Activated naive CD8-positive, alpha-beta T cell (primary cell): Measurements from ENCODE around the gene CD200.
"Not testable (repeated sequence)": the region's sequence is repeated elsewhere in the genome, so short reads cannot be mapped to it uniquely, and the experiment has no call there.

Source experiments
- H3K27ac Mint-ChIP-seq: one replicate; pipeline ENCODE4 v1.8.0; 2021; ENCODE audit warnings: mixed read lengths
- H3K27me3 Mint-ChIP-seq: one replicate; pipeline ENCODE4 v1.8.0; 2021; ENCODE audit warnings: mixed read lengths
- H3K36me3 Mint-ChIP-seq: one replicate; pipeline ENCODE4 v1.8.0; 2021; ENCODE audit warnings: mixed read lengths
- H3K4me1 Mint-ChIP-seq: one replicate; pipeline ENCODE4 v1.8.0; 2021; ENCODE audit warnings: low read depth, mixed read lengths
- H3K4me3 Mint-ChIP-seq: one replicate; pipeline ENCODE4 v1.8.0; 2021; ENCODE audit warnings: mild to moderate bottlenecking, mixed read lengths
- H3K9me3 Mint-ChIP-seq: one replicate; pipeline ENCODE4 v1.8.0; 2021; ENCODE audit warnings: low read depth, mixed read lengths

CD200 gene

GRCh38 chr3:112397556-112397955 is 64.6 kb downstream of the CD200 start:
- Mint-ChIP-seq H3K27me3 (no peaks in the 10 kb centered on the region), H3K4me3 (no peak overlapping the region), H3K36me3 (peaks cover 4% of the 10 kb centered on the region), H3K27ac (no peak overlapping the region), H3K4me1 (peaks cover 16% of the 10 kb centered on the region), H3K9me3 (no peaks in the 10 kb centered on the region)

GRCh38 chr3:112399064-112399463 is 66.1 kb downstream of the CD200 start:
- Mint-ChIP-seq H3K36me3 (peaks cover 3% of the 10 kb centered on the region), H3K4me3 (no peak overlapping the region), H3K27me3 (no peaks in the 10 kb centered on the region), H3K4me1 (peaks cover 10% of the 10 kb centered on the region), H3K27ac (no peak overlapping the region), H3K9me3 (no peaks in the 10 kb centered on the region)

GRCh38 chr3:112399554-112399953 is 66.6 kb downstream of the CD200 start:
- H3K4me1 Mint-ChIP-seq, H3K36me3 Mint-ChIP-seq, H3K9me3 Mint-ChIP-seq, H3K27me3 Mint-ChIP-seq, H3K4me3 Mint-ChIP-seq, H3K27ac Mint-ChIP-seq: not testable (repeated sequence)

GRCh38 chr3:112400317-112400716 is 67.4 kb downstream of the CD200 start:
- H3K9me3 Mint-ChIP-seq, H3K4me1 Mint-ChIP-seq, H3K27me3 Mint-ChIP-seq, H3K36me3 Mint-ChIP-seq, H3K4me3 Mint-ChIP-seq, H3K27ac Mint-ChIP-seq: not testable (repeated sequence)

GRCh38 chr3:112401617-112402016 is 68.7 kb downstream of the CD200 start:
- H3K9me3 Mint-ChIP-seq, result no peaks in the 10 kb centered on the region
- peaks cover 4% of the 10 kb centered on the region for H3K4me1 Mint-ChIP-seq
- peaks cover 3% of the 10 kb centered on the region for H3K36me3 Mint-ChIP-seq
- no peak overlapping the region for H3K27ac Mint-ChIP-seq
- H3K4me3 Mint-ChIP-seq, result no peak overlapping the region
- H3K27me3 Mint-ChIP-seq, result no peaks in the 10 kb centered on the region

- Mint-ChIP-seq H3K4me3 (no peak overlapping the region), H3K27me3 (no peaks in the 10 kb centered on the region), H3K36me3 (peaks cover 3% of the 10 kb centered on the region), H3K27ac (no peak overlapping the region), H3K4me1 (peaks cover 15% of the 10 kb centered on the region), H3K9me3 (no peaks in the 10 kb centered on the region)
Measured at GRCh38 chr3:112403103-112403502, 70.1 kb downstream of the CD200 start.

GRCh38 chr3:112404924-112405549 is 72.1 kb downstream of the CD200 start:
- H3K9me3 Mint-ChIP-seq, H3K4me3 Mint-ChIP-seq, H3K36me3 Mint-ChIP-seq, H3K27me3 Mint-ChIP-seq, H3K27ac Mint-ChIP-seq: not testable (repeated sequence)
- H3K4me1 Mint-ChIP-seq, result peaks cover 18% of the 10 kb centered on the region

GRCh38 chr3:112405845-112406244 is 72.9 kb downstream of the CD200 start:
- no peaks in the 10 kb centered on the region for H3K9me3 Mint-ChIP-seq
- no peak overlapping the region for H3K27ac Mint-ChIP-seq
- H3K27me3 Mint-ChIP-seq, result no peaks in the 10 kb centered on the region
- no peaks in the 10 kb centered on the region for H3K36me3 Mint-ChIP-seq
- H3K4me1 Mint-ChIP-seq, result peaks cover 18% of the 10 kb centered on the region
- no peak overlapping the region for H3K4me3 Mint-ChIP-seq

- H3K27ac Mint-ChIP-seq, result peak overlapping the region; percentile 10
- H3K27me3 Mint-ChIP-seq, result no peaks in the 10 kb centered on the region
- H3K4me3 Mint-ChIP-seq, result no peak overlapping the region
- no peaks in the 10 kb centered on the region for H3K36me3 Mint-ChIP-seq
- H3K9me3 Mint-ChIP-seq, result no peaks in the 10 kb centered on the region
- H3K4me1 Mint-ChIP-seq, result peaks cover 19% of the 10 kb centered on the region
Measured at GRCh38 chr3:112407214-112407887, 74.4 kb downstream of the CD200 start.

GRCh38 chr3:112407888-112408702 is 75.1 kb downstream of the CD200 start:
- no peak overlapping the region for H3K4me3 Mint-ChIP-seq

GRCh38 chr3:112409041-112409440 is 76.1 kb downstream of the CD200 start:
- no peaks in the 10 kb centered on the region for H3K27me3 Mint-ChIP-seq
- H3K4me1 Mint-ChIP-seq, result peaks cover 25% of the 10 kb centered on the region
- H3K27ac Mint-ChIP-seq, result no peak overlapping the region
- no peak overlapping the region for H3K4me3 Mint-ChIP-seq
- no peaks in the 10 kb centered on the region for H3K36me3 Mint-ChIP-seq
- no peaks in the 10 kb centered on the region for H3K9me3 Mint-ChIP-seq

More at GRCh38 chr3:112407888-112408702, 75.1 kb downstream of the CD200 start:
- H3K9me3 Mint-ChIP-seq, result no peaks in the 10 kb centered on the region
- no peaks in the 10 kb centered on the region for H3K36me3 Mint-ChIP-seq
- no peaks in the 10 kb centered on the region for H3K27me3 Mint-ChIP-seq
- peaks cover 24% of the 10 kb centered on the region for H3K4me1 Mint-ChIP-seq
- peak overlapping the region; percentile 10 for H3K27ac Mint-ChIP-seq

- no peaks in the 10 kb centered on the region for H3K9me3 Mint-ChIP-seq
- no peaks in the 10 kb centered on the region for H3K36me3 Mint-ChIP-seq
- H3K27me3 Mint-ChIP-seq, result no peaks in the 10 kb centered on the region
- no peak overlapping the region for H3K27ac Mint-ChIP-seq
- H3K4me1 Mint-ChIP-seq, result peaks cover 21% of the 10 kb centered on the region
- no peak overlapping the region for H3K4me3 Mint-ChIP-seq
Measured at GRCh38 chr3:112411425-112411824, 78.5 kb downstream of the CD200 start.
